Tibial nerve (tissue), 4 donors: ENCODE data around the gene WDR1. TPM values are rescaled to one million over a fixed set of nuclear protein-coding genes. Genes with fewer than 3 reads are reported as not detected.
"Not testable (repeated sequence)": the region's sequence is repeated elsewhere in the genome, so short reads cannot be mapped to it uniquely, and the experiment has no call there.

Experiments
- DNase-seq, 2 donors: peaks; one replicate each; pipeline ENCODE4 v3.0.0-alpha.2; 2019; ENCODE audit warnings: low spot score in 2 of 2
- H3K27ac ChIP-seq, 4 donors: fragments of 200-600 bp; sonication (generic) in 3 of 4; one replicate each; pipeline ENCODE4 v1.5.1; 2017 to 2019; ENCODE audit warnings: mild to moderate bottlenecking in 1 of 4
- H3K27me3 ChIP-seq, 2 donors: fragments of 200-600 bp; sonication (generic) in 1 of 2; one replicate each; pipeline versions ENCODE4 v1.5.1 to v1.6.0; 2017 to 2019
- H3K36me3 ChIP-seq, 3 donors: fragments of 200-600 bp; sonication (generic); one replicate each; pipeline ENCODE4 v1.5.1; 2018 to 2019
- H3K4me1 ChIP-seq, 4 donors: fragments of 200-600 bp; sonication (generic) in 3 of 4; one replicate each; pipeline ENCODE4 v1.5.1; 2017 to 2019
- H3K4me3 ChIP-seq, 4 donors: fragments of 200-600 bp; sonication (generic) in 3 of 4; one replicate each; pipeline ENCODE4 v1.5.1; 2017 to 2019; ENCODE audit warnings: mild to moderate bottlenecking in 1 of 4, moderate library complexity in 1 of 4
- H3K9me3 ChIP-seq, 4 donors: fragments of 200-600 bp; sonication (generic) in 3 of 4; one replicate each; pipeline ENCODE4 v1.5.1; 2017 to 2019
- CTCF ChIP-seq, 5 experiments: fragments of 200-600 bp in 3 of 5; fragments of 450-650 bp in 2 of 5; sonication (generic) in 3 of 5; IDR thresholded peaks; one replicate each; pipeline ENCODE4 v1.5.1; 2016 to 2019; ENCODE audit warnings: antibody characterized with exemption in 5 of 5, mild to moderate bottlenecking in 3 of 5, moderate library complexity in 2 of 5
- EP300 ChIP-seq, 2 donors: sonication (generic); formaldehyde crosslinking; IDR thresholded peaks; one replicate each; pipeline ENCODE4 v1.6.1; 2017; ENCODE audit warnings: antibody characterized with exemption in 2 of 2, mild to moderate bottlenecking in 1 of 2
- POLR2A ChIP-seq, 2 donors: fragments of 450-650 bp; IDR thresholded peaks; one replicate each; pipeline ENCODE4 v1.6.1; 2017; ENCODE audit warnings: antibody characterized with exemption in 2 of 2, mild to moderate bottlenecking in 2 of 2, moderate library complexity in 2 of 2
- WGBS, 2 donors: methylation state at CpG; one replicate each; pipeline ENCODE4 v1.1.5; 2018; 5-methylcytosine and 5-hydroxymethylcytosine counted together
- total RNA-seq, 4 donors: library from RNA; depleted of rRNA; stranded (reverse); fragments of >200 nt; gene quantifications; one replicate each; pipeline ENCODE4 v1.1.0, GENCODE V29; 2016

The WDR1 gene
- total RNA-seq, 4 donors from 2014 or later: 142 to 204 (median 148) TPM

- no peak overlapping the region for H3K4me3 ChIP-seq
- no peak overlapping the region for H3K27ac ChIP-seq
- DNase-seq: no peak
- H3K9me3 ChIP-seq: no peaks in the 10 kb centered on the region
- H3K36me3 ChIP-seq: no peaks in the 10 kb centered on the region
- 91 to 96% methylated on average over 7 to 10 of the region's 10 CpGs for WGBS, 2 donors
- no peaks in the 10 kb centered on the region for H3K27me3 ChIP-seq
- no peaks in the 10 kb centered on the region for H3K4me1 ChIP-seq
- no peak for TF ChIP-seq EP300 (IDR thresholded peaks at IDR 0.05)
- TF ChIP-seq POLR2A (IDR thresholded peaks at IDR 0.05): no peak
- TF ChIP-seq CTCF (IDR thresholded peaks at IDR 0.05): no peak
These were observed 14.6 kb upstream of the WDR1 start for GRCh38 chr4:10131202-10131601.

GRCh38 chr4:10130178-10130888 is 13.7 kb upstream of the WDR1 start:
- H3K4me3 ChIP-seq: no peak overlapping the region
- no peak for DNase-seq
- H3K27me3 ChIP-seq: no peaks in the 10 kb centered on the region
- H3K36me3 ChIP-seq: no peaks in the 10 kb centered on the region
- H3K9me3 ChIP-seq: no peaks in the 10 kb centered on the region
- no peak for TF ChIP-seq POLR2A (IDR thresholded peaks at IDR 0.05)
- TF ChIP-seq CTCF (IDR thresholded peaks at IDR 0.05): no peak
- TF ChIP-seq EP300 (IDR thresholded peaks at IDR 0.05): no peak
- peak overlapping the region in 1 of 4 donors; percentile 15 for H3K27ac ChIP-seq
- WGBS, 2 donors: 60 to 80% methylated on average over 10 to 14 of the region's 14 CpGs
- no peaks in the 10 kb centered on the region for H3K4me1 ChIP-seq

- Histone ChIP-seq H3K27me3 (no peaks in the 10 kb centered on the region), H3K9me3 (no peaks in the 10 kb centered on the region), H3K27ac (peak overlapping the region in 1 of 4 donors; percentile 15), H3K36me3 (no peaks in the 10 kb centered on the region), H3K4me1 (peaks cover 0 to under 1% (median 0%) of the 10 kb centered on the region in 4 donors), H3K4me3 (no peak overlapping the region)
- no peak for DNase-seq
- TF ChIP-seq CTCF (IDR thresholded peaks at IDR 0.05) (no peak), POLR2A (IDR thresholded peaks at IDR 0.05) (no peak), EP300 (IDR thresholded peaks at IDR 0.05) (no peak)
- WGBS, 2 donors: 83 to 87% methylated on average over 13 of the region's 13 CpGs
These were observed 12.9 kb upstream of the WDR1 start for GRCh38 chr4:10129196-10130177.

GRCh38 chr4:10128761-10129160 is 12.2 kb upstream of the WDR1 start:
- no peak for DNase-seq
- WGBS, 2 donors: 38 to 93% methylated on average over 2 of the region's 2 CpGs
- no peak overlapping the region for H3K27ac ChIP-seq
- TF ChIP-seq POLR2A (IDR thresholded peaks at IDR 0.05): no peak
- no peak for TF ChIP-seq CTCF (IDR thresholded peaks at IDR 0.05)
- no peak for TF ChIP-seq EP300 (IDR thresholded peaks at IDR 0.05)
- H3K4me3 ChIP-seq: no peak overlapping the region
- H3K27me3 ChIP-seq: no peaks in the 10 kb centered on the region
- H3K9me3 ChIP-seq: no peaks in the 10 kb centered on the region
- no peaks in the 10 kb centered on the region for H3K36me3 ChIP-seq
- peaks cover 0 to 8% (median 0%) of the 10 kb centered on the region in 4 donors for H3K4me1 ChIP-seq

- peaks cover 0 to 17% (median 3%) of the 10 kb centered on the region in 4 donors for H3K4me1 ChIP-seq
- H3K9me3 ChIP-seq, H3K27ac ChIP-seq, H3K27me3 ChIP-seq, H3K4me3 ChIP-seq, H3K36me3 ChIP-seq, DNase-seq: not testable (repeated sequence)
- 66 to 82% methylated on average over 7 of the region's 7 CpGs for WGBS, 2 donors
These were observed 10.9 kb upstream of the WDR1 start for GRCh38 chr4:10127531-10127930.
